Activated naive CD4-positive, alpha-beta T cell treated with Interleukin-2 at 50 U/mL for 16 hours (primary cell): ENCODE results near the gene MGA.

ENCODE experiments used
- DNase-seq: peaks from one replicate; pipeline ENCODE4 v3.0.0-alpha.2; 2020

The MGA gene

GRCh38 chr15:41659190-41659589 lies 1.0 kb upstream of the MGA start:
- no peak for DNase-seq

- no peak for DNase-seq
Measured at GRCh38 chr15:41659855-41660234, 360 bp upstream of the MGA start.

DNA sequence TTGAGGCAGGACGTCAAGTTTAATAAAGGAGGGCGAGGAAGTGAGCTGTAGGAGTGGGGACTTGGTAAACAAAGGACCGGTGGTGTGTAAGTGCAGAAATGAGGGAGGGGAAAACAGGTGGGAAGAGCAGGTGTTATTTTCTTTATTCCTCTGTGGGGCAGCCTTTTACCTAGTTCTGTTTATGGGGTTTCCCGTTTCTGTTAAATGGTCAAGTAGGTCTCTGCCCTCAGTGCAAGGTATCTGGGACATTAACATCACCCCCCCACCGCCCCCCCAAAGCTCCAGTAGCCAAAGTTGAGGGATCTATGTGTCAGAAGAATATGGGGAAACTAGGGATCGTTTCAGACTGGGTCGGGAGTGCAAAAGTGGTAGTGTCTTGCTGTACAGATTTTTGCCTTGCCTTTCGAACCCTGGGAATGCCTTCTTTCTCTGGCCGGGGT lies 893 bp downstream of the MGA start:
- no peak for DNase-seq

GRCh38 chr15:41661518-41662225 lies 1.5 kb downstream of the MGA start:
- peak; percentile 74 for DNase-seq

DNA sequence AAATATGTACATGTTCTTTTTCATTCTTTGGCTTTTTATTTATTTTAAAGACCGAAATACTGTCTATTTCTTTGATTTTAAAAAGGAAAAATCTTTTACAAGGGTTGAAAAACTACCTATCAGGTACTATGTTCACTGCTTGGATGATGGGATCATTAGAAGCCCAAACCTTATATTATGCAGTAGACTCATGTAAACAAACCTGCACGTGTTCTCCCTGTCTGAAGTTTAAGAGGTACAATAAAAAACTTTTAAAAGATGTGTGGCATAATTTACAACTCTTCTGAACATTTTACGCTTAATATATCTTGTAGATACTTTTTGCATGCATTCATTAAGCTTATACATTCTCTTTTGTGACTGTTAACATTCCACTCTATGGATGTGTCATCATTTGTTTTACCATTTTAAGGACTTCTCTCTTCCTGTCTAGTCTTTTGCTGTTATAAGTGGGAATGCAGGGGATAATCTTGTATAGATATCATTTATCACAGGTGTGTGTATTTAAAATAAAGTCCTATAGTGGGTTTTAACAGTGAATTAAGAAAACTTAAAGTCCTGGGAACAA lies 6.2 kb downstream of the MGA start:
- DNase-seq = no peak

DNA sequence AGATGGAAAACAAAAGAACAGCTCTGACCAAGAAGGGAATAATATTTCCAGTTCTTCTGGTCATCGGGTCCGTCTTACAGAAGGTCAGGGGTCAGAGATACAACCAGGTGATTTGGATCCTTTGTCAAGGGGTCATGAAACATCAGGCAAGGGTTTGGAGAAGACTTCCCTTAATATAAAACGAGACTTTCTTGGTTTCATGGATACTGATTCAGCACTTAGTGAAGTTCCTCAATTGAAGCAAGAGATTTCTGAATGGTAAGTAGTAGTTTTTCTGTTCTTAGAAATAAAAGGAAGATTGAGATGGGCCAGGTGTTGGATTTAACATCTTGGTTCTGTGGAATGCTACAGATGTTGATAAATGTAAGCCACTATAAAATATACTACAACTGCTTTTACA lies 9.5 kb downstream of the MGA start:
- no peak for DNase-seq

DNA sequence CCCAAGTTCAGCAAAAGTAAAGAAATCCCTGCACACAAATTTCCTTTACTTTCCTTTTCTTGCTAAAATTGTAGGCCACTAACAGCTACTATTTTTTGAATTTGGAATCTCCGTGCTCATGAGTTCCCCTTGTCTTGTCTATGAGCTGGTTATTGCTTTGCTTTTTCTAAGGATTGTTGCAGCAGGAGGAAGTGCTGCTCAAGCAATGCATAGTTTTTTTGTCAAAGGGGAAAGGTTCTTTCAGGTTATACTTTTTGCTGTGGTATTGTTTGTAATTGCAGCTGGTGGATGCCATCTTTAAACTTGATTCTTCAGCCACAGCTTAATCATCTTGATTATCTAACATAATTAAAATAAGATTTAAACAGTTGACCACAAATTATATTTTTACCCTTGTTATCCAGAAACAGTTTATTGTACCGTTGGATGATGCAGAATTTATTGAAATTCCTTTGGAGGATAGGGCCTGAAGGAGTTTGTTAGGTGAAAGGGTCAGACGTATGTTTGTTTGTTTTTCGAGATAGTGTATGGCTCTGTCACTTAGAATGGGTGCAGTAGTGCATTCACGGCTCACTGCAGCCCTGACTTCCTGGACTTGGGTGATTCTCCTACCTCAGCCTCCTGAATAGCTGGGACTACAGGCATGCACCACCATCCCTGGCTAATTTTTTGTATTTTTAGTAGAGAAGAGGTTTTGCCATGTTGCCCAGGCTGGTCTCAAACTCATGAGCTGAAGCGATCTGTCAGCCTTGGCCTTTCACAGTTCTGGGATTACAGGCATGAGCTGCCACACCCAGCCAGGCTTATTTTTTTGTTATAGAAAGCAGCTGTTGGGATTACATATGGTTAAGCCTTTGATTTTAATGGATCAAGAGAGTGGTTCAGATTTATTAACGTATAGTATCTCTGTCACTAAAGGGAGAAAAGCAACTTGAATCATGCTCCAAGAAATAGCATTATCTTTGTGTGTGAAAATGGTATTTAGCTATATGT lies 11.7 kb downstream of the MGA start:
- no peak for DNase-seq

- DNase-seq = no peak
Measured at GRCh38 chr15:41675337-41675736, 15.1 kb downstream of the MGA start.

DNA sequence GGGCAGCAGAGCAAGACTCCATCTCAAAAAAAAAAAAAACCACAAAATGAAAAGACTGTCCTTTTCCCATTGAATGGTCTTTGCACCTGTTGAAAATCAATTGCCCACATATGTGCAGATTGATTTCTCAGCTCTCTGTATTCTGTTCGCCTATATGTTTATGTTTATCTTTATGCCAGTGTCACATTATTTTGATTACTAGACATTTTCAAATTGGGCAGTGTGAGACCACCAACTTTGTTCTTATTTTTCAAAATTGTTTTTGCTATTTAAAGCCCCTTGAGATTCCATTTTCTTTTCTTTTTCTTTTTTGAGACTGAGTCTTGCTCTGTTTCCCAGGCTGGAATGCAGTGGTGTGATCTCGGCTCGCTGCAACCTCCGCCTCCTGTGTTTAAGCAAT lies 18.5 kb downstream of the MGA start:
- DNase-seq = no peak

GRCh38 chr15:41683955-41684354 lies 23.8 kb downstream of the MGA start:
- DNase-seq = no peak

DNA sequence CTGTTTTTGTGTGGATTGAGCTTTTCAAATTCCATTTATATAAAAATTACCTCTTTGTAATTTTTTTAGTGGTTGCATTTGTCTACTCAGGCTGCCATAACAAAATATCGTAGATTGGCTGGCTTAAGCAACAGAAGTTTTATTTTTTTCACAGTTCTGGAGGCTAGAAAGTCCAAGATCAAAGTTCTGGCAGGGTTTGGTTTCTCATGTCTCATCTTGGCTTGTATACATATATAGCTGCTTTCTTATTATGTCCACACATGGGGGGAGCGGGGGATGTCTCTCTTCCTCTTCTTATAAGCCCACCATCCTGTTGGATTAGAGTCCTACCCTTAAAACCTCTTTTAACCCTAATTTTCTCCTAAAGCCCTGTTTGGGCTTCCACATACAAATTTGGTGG lies 28.5 kb downstream of the MGA start:
- no peak for DNase-seq

DNA sequence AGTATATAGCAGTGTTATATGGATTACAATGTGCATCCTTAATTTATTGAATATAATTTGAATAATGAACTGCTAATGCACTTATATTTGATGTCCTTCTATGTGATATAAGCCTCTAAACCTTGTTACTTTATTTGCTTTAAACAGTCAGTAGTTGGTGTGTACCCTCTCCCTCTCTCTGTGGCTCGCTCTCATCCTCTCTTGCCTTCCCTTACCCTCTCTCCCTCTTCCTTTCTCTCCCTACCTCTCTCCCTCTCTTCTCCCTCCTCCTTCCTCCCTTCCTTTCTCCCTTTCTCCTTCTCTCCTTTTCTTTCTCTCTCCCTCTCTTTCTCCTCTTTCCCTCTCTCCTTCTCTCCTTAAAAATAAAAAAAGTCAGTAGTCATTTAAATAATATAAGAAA lies 28.9 kb downstream of the MGA start:
- no peak for DNase-seq

- no peak for DNase-seq
Measured at GRCh38 chr15:41689834-41690233, 29.6 kb downstream of the MGA start.

DNA sequence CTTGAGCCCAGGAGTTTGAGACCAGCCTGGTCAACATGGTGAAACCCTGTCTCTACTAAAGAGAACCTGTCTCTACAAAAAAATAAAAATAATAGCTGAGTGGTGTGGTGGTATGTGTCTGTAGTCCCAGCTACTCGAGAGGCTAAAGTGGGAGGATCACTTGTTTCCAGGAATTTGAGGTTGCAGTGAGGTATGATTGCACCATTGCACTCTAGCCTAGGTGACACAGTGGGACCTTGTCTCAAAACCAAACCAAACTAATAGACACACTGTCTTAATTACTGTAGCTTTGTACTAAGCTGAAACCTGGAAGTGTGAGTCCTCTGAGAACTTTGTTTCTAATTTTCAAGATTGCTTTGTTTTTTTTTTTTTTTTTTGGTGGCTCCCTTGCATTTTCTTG lies 30.4 kb downstream of the MGA start:
- DNase-seq = no peak

DNA sequence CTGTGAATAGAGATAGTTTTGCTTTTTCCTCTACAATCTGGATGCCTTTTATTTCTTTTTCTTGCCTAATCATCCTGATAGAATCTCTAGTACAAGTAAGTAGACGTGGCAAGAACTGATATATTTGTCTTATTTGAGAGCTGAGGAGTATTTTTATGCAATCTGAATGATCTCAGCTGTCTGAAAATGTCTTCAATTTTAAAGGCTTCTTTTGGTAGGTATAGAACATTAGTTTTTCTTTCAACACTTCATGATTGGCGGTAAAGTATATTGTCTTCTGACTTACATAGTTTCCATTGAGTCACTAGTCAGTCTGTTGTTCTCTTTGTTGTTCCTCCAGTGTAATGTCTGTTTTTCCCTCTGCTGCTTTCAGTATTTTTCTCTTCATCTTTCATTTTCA lies 31.3 kb downstream of the MGA start:
- DNase-seq = no peak

- no peak for DNase-seq
Measured at GRCh38 chr15:41692049-41692448, 31.8 kb downstream of the MGA start.

- no peak for DNase-seq
Measured at GRCh38 chr15:41693757-41694156, 33.6 kb downstream of the MGA start.

DNA sequence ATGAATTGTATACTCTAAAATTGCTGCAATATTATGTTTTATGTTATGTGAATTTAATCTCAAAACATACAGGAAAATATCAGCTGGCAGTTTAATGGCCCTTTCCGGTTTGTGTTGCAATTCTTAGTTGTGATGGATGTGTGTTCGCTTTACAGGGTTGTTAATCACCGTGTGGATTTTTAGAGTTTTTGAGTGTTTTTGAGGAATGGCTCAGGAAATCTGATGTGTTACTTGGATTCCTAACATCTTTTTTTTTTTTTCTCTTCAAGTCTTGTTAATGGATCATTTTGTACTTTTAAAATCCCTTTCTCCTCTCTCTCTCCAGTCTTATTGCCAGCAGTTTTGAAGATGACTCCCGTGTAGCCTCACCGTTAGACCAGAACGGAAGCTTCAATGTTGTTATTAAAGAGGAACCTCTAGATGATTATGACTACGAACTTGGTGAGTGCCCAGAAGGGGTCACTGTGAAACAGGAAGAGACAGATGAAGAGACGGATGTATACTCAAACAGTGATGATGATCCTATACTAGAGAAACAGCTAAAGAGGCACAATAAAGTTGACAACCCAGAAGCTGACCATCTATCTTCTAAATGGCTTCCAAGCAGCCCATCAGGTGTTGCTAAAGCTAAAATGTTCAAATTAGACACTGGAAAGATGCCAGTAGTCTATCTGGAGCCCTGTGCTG lies 35.7 kb downstream of the MGA start:
- DNase-seq = peak; percentile 26

DNA sequence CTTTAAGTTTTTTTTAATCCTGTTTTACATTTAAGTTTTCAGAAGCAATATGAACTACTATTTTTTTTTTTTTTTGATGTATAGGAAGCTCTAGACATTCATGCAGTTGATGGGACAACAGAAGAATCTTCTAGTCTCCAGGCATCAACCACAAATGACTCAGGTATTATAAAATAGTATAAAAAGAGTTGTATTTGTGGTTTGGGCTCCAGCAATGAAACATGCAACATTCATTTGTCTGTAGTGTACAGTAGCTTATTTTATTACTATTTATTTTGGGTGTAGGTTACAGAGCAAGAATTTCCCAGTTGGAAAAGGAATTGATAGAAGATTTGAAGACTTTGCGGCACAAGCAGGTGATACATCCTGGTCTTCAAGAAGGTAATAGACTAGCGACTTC lies 38.6 kb downstream of the MGA start:
- no peak for DNase-seq

DNA sequence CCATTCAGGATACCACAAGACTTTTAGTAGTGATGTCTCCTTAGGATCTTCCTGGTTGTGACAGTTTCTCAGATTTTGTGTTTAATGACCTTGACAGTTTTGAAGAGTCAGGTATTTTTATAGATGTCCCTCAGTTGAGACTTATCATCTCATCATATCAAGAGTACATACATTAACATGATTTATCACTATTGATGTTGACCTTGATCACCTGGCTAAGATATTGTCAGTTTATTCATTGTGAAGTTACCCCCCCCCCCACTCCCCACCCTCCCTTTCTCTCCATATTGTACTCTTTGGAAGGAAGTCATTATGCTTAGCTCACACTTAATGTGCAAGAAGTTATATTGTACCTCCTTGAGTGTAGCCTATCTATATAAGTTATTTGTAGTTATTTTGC lies 42.9 kb downstream of the MGA start:
- DNase-seq = no peak

DNA sequence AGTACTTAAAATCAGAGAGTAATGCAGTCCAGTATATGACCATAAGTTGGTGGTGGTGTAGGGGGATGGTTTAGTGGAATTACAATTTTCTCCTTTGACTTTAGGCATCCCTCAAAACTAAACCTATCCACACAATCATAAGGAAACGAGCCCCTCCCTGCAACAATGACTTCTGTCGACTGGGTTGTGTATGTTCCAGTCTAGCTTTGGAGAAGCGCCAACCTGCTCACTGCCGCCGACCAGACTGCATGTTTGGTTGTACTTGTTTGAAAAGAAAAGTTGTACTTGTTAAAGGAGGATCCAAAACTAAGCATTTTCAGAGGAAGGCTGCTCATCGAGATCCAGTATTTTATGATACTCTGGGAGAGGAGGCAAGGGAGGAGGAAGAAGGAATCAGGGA lies 52.8 kb downstream of the MGA start:
- DNase-seq = no peak

GRCh38 chr15:41714291-41714690 lies 54.1 kb downstream of the MGA start:
- no peak for DNase-seq

- no peak for DNase-seq
Measured at GRCh38 chr15:41716864-41717263, 56.7 kb downstream of the MGA start.
